ENCODE measurements around the gene KCNK5.

KCNK5 gene, protein sequence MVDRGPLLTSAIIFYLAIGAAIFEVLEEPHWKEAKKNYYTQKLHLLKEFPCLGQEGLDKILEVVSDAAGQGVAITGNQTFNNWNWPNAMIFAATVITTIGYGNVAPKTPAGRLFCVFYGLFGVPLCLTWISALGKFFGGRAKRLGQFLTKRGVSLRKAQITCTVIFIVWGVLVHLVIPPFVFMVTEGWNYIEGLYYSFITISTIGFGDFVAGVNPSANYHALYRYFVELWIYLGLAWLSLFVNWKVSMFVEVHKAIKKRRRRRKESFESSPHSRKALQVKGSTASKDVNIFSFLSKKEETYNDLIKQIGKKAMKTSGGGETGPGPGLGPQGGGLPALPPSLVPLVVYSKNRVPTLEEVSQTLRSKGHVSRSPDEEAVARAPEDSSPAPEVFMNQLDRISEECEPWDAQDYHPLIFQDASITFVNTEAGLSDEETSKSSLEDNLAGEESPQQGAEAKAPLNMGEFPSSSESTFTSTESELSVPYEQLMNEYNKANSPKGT

DNA sequence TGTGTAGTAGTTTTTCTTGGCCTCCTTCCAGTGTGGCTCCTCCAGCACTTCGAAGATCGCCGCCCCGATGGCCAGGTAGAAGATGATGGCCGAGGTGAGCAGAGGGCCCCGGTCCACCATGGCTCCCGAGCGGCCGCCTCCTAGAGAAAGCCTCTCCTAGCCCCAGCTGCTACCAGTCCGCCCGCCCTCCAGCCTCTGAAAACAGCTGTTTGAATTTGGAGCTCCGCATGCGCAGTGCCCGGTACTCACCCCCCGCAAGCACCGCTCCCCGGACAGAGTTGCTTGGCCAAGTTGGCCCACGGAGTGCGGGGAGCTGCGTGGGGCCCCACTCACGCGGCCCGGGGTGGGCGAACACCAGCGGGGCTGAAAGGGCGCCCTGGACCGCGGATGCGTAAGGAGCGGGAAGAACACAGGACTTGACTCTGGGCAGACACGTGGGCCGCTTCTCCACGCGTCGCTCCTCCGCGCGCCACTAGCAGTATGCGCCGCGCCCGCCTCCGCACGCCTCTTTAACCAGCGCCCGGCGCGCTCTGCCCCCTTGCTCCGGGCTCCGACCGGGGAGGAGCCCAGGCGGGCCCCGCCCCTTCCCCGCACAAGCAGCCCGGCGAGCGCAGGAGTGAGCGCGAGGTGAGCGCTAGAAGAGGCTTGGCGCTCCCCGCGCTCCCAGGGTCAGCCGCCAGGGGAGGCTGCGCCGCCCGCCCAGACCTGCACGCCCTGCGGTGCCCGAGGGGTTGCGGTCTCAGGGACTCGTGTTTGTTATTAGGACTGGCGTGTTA, at the start of gene KCNK5:
Gene KCNK5, minus strand, starts transcription at position 484 of the 776 bp plus-strand sequence. Its CDS starts 364 bp downstream, at position 120.
- DNase-seq, result peak in 1 of 2 experiments; percentile 59

DNA sequence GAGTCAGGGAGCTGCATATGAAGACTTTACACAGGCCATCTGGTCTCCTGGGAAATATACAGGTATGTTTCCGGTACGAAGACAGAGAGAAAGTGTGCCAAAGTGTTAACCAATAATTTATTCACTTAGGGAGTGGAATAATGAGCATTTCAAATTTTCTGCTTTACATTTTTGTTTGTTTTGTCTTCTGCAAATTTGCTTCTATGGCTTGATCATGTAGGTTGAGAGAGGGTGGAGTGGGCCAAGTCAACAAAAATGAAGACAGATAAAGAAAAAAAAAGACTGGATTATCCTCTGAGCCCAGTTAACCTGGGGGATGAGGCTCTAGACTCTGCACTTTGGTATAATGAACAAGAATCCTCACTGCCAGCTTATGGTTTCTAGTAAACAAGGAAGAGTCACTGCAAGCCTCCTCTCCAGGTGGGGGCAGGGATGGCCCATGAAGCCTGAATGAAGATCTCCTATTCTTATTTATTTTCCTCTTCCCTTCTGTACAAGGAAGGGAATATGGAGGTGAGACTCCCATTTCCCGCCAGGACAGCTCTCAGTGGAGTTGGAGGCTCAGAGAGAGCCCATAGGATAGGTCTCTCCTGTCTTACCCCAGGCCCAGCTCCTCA, 47.2 kb upstream of the KCNK5 start:
- DNase-seq, result no peak

DNA sequence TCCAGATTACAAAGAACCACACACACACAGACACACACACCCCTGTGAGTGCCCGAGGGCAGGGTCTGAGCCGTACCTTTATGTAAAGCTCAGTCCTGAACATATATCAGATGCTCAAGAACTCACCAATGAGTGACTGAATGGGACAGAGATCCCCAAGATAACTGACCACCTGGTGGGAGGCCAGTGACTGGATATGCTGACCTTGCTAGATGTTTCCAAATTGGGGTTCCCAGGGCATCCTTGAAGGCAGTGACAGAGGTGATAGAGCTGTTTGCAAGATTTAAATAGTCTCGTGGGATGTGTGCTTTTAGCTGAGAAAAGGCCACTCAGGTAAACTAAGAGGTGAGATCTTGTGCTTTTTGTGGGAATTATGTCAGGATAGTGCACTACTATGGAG, 45.6 kb upstream of the KCNK5 start:
- DNase-seq, result no peak

DNA sequence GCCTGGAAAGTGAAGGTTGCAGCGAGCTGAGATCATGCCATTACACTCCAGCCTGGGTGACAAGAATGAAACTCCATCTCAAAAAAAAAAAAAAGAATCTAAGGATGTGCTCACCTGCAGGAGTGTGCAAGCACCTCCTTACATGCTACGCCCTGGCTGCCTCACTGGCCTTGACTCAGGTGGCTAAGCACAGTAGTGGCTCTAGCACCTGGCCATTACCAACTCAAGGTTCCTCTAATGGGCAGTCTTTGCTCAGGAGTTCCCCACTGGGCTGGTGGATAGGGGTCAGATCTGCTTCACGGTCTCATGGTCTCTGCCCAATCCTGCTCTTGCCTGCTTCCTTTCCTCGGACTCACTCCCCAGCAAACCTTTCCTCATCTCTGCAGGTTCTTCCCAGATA, 45.2 kb upstream of the KCNK5 start:
- DNase-seq, result no peak

DNA sequence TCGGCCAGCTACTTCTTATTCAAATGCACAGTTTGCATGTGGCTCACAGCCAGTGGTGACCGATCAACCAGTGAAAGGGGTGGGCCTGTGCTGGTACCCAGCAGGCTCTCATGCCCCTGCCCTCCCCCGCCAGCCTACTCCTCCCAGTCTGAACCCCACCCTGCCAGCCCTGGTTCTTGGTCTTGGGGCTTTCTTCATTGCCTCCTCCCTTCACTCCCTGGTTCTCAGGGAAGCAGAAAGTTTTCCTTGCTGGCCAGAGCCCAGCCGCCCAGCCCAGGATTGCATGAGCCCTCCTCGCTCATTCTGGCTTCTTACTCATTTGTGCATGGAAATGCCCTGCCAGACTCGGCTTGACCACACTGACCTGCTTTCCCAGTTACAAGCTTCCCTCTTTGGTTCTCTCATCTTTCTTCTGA, 44.1 kb upstream of the KCNK5 start:
- no peak for DNase-seq

DNA sequence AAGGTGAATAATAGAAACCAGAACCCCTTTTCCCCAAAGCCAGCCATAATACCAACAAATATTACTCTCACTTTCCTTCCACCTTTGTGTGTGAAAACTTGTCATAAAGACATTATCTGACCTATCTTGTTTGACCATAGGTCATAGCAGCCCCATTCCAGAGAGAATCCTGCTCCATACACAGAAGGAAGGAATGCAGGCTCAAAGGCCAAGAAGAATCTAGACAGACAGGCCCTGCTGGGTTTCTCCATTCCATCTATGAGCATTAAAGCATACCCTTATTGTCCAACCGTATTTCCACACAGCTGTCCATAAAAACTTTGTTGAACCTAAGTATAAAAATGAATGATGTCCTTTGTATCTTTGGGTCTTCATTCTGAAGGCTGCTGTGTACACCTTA, 40.7 kb upstream of the KCNK5 start:
- no peak for DNase-seq

DNA sequence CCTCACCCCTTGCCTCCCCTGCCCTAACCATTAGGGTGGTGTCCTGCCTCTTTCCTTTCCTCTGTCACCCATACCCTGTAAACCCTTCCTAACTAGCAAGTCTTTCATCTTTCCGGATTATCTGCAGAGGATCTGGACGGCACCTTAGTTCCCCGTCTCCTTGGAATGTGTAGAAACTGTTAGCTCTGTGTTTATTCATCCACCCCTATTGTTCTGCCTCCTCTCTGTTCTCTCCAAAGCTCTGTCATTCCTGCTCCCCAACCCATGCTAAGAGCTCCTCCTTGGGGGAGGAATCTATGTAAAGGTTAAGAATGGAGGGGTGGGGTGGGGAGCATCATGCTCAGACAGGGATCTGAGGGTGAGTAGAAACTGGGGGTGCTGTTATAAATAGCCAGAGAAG, 39.4 kb upstream of the KCNK5 start:
- DNase-seq, result no peak

DNA sequence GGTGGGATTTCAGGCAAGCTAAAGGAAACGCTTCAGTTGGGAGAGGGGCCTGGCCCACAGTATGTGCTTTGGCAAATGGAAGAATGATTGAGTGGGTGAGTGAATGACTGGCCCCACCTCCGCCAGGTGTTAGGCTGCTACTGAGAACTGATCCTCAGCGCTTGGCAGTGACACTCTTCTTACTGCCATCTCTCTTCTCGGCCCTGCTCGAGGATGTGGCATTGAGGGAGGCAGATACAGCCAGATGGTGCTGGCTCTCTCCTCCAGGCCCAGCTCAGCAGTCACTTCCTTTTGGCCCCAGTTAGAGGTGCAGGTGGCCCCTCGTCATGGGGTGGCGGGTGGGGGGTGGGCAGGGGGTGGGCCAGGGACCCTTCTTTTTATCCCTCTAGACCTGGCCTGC, 38.9 kb upstream of the KCNK5 start:
- peak; percentile 40 to 66 for DNase-seq

DNA sequence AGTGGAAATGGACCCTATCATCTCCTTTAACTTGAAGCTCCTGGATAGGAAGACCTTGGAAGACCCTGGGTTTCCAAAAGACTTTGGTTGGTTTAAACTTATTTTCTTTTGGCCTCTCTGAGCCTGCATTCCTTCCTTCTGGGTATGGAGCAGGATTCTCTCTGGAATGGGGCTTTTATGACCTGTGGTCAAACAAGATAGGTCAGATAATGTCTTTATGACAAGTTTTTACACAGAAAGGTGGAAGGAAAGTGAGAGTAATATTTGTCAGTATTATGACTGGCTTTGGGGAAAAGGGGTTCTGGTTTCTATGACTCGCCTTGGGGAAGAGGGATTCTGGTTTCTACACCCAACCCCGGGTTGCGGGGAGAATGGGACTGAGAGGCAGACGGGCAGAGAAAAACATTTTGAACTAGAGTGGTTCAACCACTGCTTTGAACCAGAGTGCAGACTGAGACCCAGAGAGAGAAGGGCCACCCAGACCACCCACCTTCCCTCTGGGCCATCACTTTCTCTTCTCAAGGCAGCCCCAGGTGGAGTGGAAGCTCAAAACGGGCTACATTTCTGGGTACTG, 37.6 kb upstream of the KCNK5 start:
- no peak for DNase-seq

DNA sequence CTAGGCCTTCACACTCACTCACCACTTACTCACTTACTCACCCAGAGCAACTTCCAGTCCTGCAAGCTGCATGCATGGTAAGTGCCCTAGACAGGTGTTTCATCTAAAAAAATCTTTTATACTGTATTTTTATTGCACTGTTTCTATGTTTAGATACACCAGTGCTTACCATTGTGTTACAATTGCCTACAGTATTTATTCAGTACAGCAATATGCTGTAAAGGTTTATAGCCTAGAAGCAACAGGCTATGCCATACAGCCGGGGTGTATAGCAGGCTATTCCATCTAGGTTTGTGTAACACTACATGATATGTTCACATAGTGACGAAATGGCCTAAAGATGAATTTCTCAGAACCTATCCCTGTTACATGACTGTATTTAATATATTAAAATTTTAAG, 37.1 kb upstream of the KCNK5 start:
- peak in 1 of 2 experiments; percentile 4 for DNase-seq

DNA sequence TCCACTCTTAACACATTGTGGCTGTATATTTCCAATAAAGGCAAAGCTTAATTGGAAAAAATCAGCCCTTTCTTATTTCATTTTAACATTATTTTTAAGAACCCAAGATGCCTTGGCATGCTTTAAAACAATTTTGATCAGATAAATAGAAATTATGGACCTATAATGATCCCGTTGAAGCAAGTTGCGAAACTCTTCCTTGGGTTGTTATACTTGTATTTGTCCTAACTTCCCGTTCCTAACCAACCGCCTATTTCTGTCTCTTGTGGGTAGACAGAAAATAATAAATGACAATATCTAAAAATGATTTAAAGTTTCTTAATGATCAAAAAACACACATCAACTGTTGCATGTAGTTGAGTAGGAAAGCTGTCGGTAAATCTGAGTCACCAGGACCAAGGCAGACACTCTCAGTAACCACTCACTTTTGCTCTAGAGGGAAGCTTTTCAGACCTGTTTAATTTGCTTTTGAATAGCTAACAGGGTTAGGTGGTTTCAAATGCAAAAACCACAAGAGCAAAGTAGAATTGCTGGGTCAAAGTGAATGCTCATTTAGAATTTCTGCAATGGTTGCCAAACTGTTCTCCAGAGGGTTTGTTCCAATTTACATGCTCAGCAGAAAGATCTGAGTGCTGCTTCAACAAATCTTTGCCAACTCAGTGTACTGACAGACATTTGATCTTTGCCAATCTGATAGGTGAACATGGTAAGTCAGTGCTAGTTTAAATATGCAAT, 34.2 kb upstream of the KCNK5 start:
- DNase-seq, result peak; percentile 14 to 47

DNA sequence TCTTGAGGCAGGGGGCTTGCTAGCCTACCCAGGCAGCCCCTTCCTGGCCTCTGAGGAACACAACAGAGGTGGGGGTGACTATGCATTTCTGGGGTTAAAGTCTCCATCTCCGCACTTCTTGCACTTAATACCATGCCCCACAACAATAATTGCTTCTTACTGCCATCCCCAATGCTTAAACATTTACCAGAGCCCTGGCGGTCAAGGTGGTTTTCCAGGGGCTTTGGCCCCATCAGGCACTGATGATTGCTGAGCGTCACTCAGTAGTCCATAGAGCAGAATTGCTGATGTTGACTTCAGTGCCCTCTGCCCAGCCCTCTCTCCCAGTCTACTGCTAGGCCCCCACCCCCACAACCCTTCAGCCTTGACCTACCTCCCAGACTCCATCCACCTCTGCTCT, 32.5 kb upstream of the KCNK5 start:
- DNase-seq, result no peak

DNA sequence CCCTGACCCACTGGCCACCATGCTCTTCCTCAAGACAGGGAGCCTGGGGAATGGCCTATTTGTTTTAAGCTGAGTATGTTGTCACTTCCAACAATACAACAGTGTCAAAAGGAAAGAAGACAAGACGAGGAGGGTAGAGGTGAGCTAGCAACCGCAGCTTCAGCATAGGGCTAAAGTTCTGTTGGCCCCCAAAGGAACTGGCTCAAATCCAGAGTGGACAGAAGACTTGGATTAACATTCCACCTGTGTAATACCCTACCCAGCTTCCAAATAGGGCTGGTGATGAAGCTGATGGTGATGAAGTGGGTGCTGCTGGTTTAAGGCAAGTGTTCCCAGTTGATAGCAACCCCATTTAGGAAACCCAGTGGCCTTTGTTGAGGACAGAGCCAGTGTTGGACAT, 31.7 kb upstream of the KCNK5 start:
- no peak for DNase-seq

DNA sequence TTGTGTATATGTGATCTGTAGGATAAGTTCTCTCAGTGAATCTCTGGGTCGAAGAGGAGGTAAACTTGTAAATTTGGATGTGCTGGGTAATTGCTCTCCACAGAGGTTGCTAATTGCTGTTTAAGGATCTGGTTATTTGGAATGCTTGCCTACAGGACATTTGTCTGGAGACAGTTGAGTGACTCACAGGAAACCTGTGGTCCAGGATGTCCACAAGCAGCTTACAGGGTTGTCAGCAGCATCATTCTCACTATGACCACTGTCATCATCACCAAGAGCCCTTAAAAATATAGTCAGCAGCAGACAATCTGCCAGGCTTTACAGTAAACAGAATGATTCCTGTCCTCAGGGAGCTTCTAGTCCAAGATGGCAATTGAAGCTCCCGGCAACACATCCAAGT, 31.2 kb upstream of the KCNK5 start:
- DNase-seq, result no peak

DNA sequence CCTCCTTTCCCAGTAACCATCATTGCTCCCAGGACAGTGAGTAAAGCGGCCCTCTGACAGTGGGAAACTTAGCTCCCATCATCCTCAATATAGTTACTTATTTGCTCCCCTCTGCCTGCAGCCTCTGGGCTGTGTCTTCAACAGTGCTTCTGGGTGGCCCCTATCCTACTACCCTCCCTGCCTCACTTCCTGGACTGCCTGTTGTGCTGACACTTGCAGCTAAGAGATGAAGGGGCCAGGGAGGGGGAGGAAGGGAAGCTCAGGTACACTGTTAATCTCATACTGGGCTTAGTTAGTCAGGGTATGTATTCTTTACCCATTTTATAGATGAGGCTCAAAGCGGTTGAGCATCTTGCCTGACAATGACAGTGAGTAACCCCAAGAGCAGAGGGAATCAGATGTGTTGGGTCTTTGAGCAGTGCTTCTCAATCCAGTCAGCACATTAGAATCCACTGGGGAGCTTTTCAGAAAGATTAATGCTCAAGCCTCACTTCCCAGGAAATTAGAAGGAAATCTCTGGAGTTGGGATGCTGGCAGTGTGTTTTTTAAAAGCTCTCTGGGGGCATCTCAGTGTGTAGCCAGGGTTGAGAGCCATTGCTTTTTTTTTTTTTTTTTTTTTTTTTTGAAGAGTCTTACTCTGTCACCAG, 27.1 kb upstream of the KCNK5 start:
- DNase-seq, result no peak

DNA sequence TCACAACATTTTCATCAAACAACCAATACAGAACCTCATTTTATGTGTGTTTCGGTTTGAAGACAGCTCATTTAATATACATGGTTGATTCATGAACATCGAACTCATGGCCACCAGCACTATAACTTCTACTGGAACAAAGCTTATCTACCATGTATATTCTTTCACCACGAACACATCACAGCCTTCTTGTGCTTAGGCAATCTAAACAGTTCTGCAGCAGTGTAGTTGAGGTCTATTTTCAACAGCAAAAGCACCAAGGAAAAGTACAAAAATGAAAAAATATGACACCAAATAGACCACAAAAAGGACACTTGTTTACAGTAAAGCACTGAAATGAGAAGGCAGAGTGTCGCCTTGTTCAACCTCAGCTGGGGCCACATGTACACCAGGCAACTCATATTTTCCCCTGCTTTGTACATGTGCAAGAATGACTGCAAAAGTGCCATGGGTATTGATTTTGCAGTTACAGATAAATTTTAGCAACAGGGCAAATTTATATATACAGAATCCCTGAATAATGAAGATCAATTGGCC, 25.8 kb upstream of the KCNK5 start:
- no peak for DNase-seq

DNA sequence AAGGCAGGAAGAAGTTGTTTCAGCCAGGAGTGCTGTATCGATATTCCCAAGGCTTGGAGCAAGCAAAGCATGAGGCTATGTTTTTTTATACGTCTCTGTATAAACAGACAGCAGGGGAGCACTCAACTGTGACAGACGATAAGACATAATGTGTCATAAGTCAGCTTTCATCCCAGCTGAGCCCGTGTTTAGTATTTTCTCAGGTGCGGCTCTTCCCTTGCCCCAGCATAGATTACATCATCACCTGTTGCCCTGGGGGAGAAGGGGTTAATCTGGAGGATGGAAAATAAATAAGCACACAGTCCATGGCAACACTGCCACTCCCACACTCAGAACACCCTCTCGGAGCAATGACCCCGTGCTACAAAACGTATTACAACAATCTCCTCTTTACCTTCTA, 22.1 kb upstream of the KCNK5 start:
- DNase-seq, result peak; percentile 38 to 67

DNA sequence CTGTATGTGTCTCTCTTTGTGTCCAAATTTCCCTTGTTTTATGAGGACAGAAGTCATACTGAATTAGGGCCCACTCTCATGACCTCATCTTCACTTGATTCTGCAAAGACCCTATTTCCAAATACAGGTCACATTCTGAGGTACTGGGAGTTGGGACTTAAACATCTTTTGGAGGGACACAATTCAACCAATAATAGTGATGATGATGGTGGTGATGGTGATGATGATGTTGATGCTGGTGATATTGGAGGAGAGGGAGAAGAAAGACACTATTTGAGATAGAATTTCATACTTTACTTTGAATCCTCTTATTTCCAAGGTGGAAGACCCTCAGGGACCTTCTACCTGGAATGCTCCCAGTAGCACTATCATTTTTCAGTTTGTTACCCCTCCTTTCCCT, 21.2 kb upstream of the KCNK5 start:
- DNase-seq, result no peak

DNA sequence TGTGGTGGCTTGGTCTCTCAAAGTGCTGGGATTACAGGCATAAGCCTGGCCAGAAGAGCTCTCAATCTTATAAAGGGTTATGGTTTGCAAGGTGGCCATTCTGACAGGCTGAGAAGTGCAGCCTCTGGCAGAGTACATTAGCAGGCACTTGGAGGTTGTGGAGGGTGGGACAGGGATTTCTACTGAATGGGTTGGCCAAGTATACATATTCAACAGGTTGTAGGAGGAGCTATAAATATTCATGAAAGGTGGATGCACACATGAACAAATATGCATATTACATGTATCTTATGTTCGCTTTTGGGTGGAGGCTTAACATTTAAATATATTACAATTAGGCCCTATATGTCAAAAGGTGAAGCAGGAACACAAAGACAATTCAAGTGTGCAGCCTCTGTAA, 20.0 kb upstream of the KCNK5 start:
- DNase-seq, result no peak

DNA sequence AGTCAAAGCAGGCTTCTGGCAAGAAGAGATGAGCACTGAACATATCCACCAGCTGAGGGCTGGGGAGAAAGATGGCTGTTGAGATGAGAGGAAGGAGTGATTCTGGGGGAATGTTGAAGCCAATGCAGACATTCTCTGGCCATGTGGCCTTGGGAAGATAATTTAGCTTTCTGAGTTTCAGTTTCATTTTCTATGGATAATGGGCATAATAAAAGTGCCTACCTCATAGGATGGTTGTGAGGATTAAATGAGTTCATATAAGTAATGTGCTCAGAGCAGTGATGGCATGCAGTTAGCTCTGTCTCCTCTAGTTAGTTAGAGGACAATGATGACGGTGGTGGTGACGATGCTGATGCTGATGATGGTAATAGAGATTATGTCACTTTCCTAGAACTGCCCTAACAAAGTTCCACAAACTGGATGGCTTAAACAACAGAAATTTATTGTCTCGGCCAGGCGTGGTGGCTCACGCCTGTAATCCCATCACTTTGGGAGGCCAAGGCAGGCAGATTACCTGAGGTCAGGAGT, 18.5 kb upstream of the KCNK5 start:
- no peak for DNase-seq

DNA sequence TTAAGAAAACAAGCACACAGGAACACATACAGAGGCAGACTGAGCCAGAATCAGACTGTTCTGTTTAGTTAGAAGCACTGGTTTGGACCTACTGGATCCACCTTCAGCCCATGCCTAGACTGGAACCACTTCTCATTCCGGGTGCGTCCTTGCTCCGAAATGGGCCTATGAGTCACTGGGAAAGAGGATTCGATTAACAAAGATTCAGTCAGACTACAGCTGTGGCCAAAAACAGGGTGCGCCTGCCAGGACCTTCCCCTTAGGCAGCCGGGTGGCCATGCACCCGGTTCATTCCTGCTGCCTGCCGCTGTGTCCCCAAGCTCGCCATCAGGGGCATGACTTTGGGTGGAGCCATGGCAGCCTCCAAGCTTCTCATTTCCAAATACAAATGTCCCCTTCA, 14.5 kb upstream of the KCNK5 start:
- DNase-seq, result no peak
